ENCODE results near the gene DLK1. TPM values are rescaled to one million over a fixed set of nuclear protein-coding genes. Genes with fewer than 3 reads are reported as not detected.

The DLK1 gene
- total RNA-seq, 2 donors from 2014 or later = 2.2 TPM; not detected in 1

- Histone ChIP-seq H3K27ac (no peak overlapping the region), H3K27me3 (no peaks in the 10 kb centered on the region), H3K9me3 (no peaks in the 10 kb centered on the region), H3K4me3 (no peak overlapping the region), H3K9ac (ENCODE audit: low read depth in 2 of 2, low read length in 2 of 2) (no peak overlapping the region), H3K4me1 (no peaks in the 10 kb centered on the region), H3K36me3 (no peaks in the 10 kb centered on the region)
- no peak for DNase-seq
- TF ChIP-seq CTCF (IDR thresholded peaks at IDR 0.05) = no peak
- intact Hi-C loops (cut with DNase I) = no loop called here
Observed at GRCh38 chr14:100738704-100739131, 12.0 kb downstream of the DLK1 start.

- no peak overlapping the region for H3K27ac ChIP-seq
- TF ChIP-seq CTCF (IDR thresholded peaks at IDR 0.05) = no peak
- H3K36me3 ChIP-seq = no peaks in the 10 kb centered on the region
- intact Hi-C loops (cut with DNase I) = no loop called here
- H3K9ac ChIP-seq (ENCODE audit: low read depth in 2 of 2, low read length in 2 of 2) = no peak overlapping the region
- H3K4me1 ChIP-seq = no peaks in the 10 kb centered on the region
- no peak overlapping the region for H3K4me3 ChIP-seq
- no peak for DNase-seq
- H3K9me3 ChIP-seq = no peaks in the 10 kb centered on the region
- H3K27me3 ChIP-seq = no peaks in the 10 kb centered on the region
Observed at GRCh38 chr14:100739306-100739705, 12.6 kb downstream of the DLK1 start.

GRCh38 chr14:100740196-100740825, 13.6 kb downstream of the DLK1 start:
- Histone ChIP-seq H3K9me3 (no peaks in the 10 kb centered on the region), H3K4me1 (no peaks in the 10 kb centered on the region), H3K27me3 (no peaks in the 10 kb centered on the region), H3K9ac (ENCODE audit: low read depth in 2 of 2, low read length in 2 of 2) (no peak overlapping the region), H3K4me3 (no peak overlapping the region), H3K27ac (no peak overlapping the region), H3K36me3 (no peaks in the 10 kb centered on the region)
- DNase-seq = no peak
- no peak for TF ChIP-seq CTCF (IDR thresholded peaks at IDR 0.05)
- intact Hi-C loops (cut with DNase I) = no loop called here

GRCh38 chr14:100740929-100741328, 14.2 kb downstream of the DLK1 start:
- H3K9me3 ChIP-seq = no peaks in the 10 kb centered on the region
- H3K36me3 ChIP-seq = no peaks in the 10 kb centered on the region
- H3K4me3 ChIP-seq = no peak overlapping the region
- no peaks in the 10 kb centered on the region for H3K4me1 ChIP-seq
- intact Hi-C loops (cut with DNase I) = no loop called here
- no peaks in the 10 kb centered on the region for H3K27me3 ChIP-seq
- H3K27ac ChIP-seq = no peak overlapping the region
- H3K9ac ChIP-seq (ENCODE audit: low read depth in 2 of 2, low read length in 2 of 2) = no peak overlapping the region
- no peak for DNase-seq
- no peak for TF ChIP-seq CTCF (IDR thresholded peaks at IDR 0.05)

GRCh38 chr14:100741966-100742365, 15.3 kb downstream of the DLK1 start:
- no peak for DNase-seq
- intact Hi-C loops (cut with DNase I) = no loop called here
- no peak for TF ChIP-seq CTCF (IDR thresholded peaks at IDR 0.05)
- Histone ChIP-seq H3K27ac (no peak overlapping the region), H3K36me3 (no peaks in the 10 kb centered on the region), H3K9me3 (no peaks in the 10 kb centered on the region), H3K4me3 (no peak overlapping the region), H3K27me3 (no peaks in the 10 kb centered on the region), H3K4me1 (no peaks in the 10 kb centered on the region), H3K9ac (ENCODE audit: low read depth in 2 of 2, low read length in 2 of 2) (no peak overlapping the region)
